Activated CD4-positive, alpha-beta T cell treated with anti-CD3 and anti-CD28 coated beads, Interleukin-2, amount 10 ng/mL, durations not matched to agents 24 days and 14 days (primary cell): ENCODE results near the gene CXCR1. TPM values are rescaled to one million over a fixed set of nuclear protein-coding genes. Genes with fewer than 3 reads are reported as not detected.
"Not testable (repeated sequence)": the region's sequence is repeated elsewhere in the genome, so short reads cannot be mapped to it uniquely, and the experiment has no call there.

Source experiments
- DNase-seq: peaks from one replicate; pipeline ENCODE4 v3.0.0; 2022
- H3K27ac Mint-ChIP-seq: one replicate; pipeline ENCODE4 v1.8.0; 2022; ENCODE audit warnings: mild to moderate bottlenecking, mixed read lengths
- H3K27me3 Mint-ChIP-seq: one replicate; pipeline ENCODE4 v1.8.0; 2022; ENCODE audit warnings: mixed read lengths
- H3K36me3 Mint-ChIP-seq: one replicate; pipeline ENCODE4 v1.8.0; 2022; ENCODE audit warnings: low read depth, mild to moderate bottlenecking, mixed read lengths
- H3K4me1 Mint-ChIP-seq: one replicate; pipeline ENCODE4 v1.8.0; 2021; ENCODE audit warnings: mixed read lengths
- H3K4me3 Mint-ChIP-seq: one replicate; pipeline ENCODE4 v1.8.0; 2022; ENCODE audit warnings: mild to moderate bottlenecking, moderate library complexity, mixed read lengths
- H3K9me3 Mint-ChIP-seq: one replicate; pipeline ENCODE4 v1.8.0; 2021; ENCODE audit warnings: mixed read lengths
- intact Hi-C: fragments of 100-400 bp; cut with micrococcal nuclease; formaldehyde crosslinking; loops from one replicate; pipeline ENCODE4 v1.15.1; 2023
- total RNA-seq: library from RNA; stranded (reverse); gene quantifications from 2 replicates; pipeline ENCODE4 v1.2.3, GENCODE V29; 2022

The CXCR1 gene
- total RNA-seq, 1 donor from 2014 or later, result not detected

- H3K4me1 Mint-ChIP-seq, intact Hi-C loops, H3K36me3 Mint-ChIP-seq, DNase-seq, H3K27me3 Mint-ChIP-seq, H3K9me3 Mint-ChIP-seq, H3K27ac Mint-ChIP-seq, H3K4me3 Mint-ChIP-seq: not testable (repeated sequence)
These were observed 45.0 kb downstream of the CXCR1 start for GRCh38 chr2:218121789-218122188.

Other genes with a start within 250 kb of the CXCR1 start
- gene TNS1, start 164.0 kb downstream of the CXCR1 start, total RNA-seq, result 0.70 and 1.3 TPM in 2 replicates
- 0.52 and 1.8 TPM in 2 replicates for gene RUFY4, start 97.7 kb downstream of the CXCR1 start, total RNA-seq
- gene CXCR2, start 40.9 kb downstream of the CXCR1 start, total RNA-seq, result 0.07 and 0.19 TPM in 2 replicates
- gene ARPC2, start 50.2 kb upstream of the CXCR1 start, total RNA-seq, result 515 and 516 TPM in 2 replicates
- gene GPBAR1, start 94.1 kb upstream of the CXCR1 start, total RNA-seq, result 0.40 and 0.68 TPM in 2 replicates
- gene AAMP, start 103.2 kb upstream of the CXCR1 start, total RNA-seq, result 85.3 and 89.0 TPM in 2 replicates
- gene PNKD, start 103.6 kb upstream of the CXCR1 start, total RNA-seq, result 15.0 and 21.5 TPM in 2 replicates
- gene TMBIM1, start 125.5 kb upstream of the CXCR1 start, total RNA-seq, result 62.6 and 63.1 TPM in 2 replicates
- not detected in 2 replicates for gene CATIP, start 189.9 kb upstream of the CXCR1 start, total RNA-seq
- 0.12 and 0.19 TPM in 2 replicates for gene SLC11A1, start 215.3 kb upstream of the CXCR1 start, total RNA-seq
- 103 and 106 TPM in 2 replicates for gene CTDSP1, start 232.9 kb upstream of the CXCR1 start, total RNA-seq